VCaP (cell line): Measurements from ENCODE around the gene ATG5.

Source experiments
- H3K27ac ChIP-seq: fragments of 450-650 bp; 2 replicates; pipeline ENCODE4 v1.5.1; 2017
- TF ChIP-seq, protein P1 (sequence below): fragments of 450-650 bp; conservative IDR thresholded peaks from 2 replicates; pipeline ENCODE4 v1.5.1; 2017; ENCODE audit warnings: mild to moderate bottlenecking, moderate library complexity

ATG5 gene

DNA sequence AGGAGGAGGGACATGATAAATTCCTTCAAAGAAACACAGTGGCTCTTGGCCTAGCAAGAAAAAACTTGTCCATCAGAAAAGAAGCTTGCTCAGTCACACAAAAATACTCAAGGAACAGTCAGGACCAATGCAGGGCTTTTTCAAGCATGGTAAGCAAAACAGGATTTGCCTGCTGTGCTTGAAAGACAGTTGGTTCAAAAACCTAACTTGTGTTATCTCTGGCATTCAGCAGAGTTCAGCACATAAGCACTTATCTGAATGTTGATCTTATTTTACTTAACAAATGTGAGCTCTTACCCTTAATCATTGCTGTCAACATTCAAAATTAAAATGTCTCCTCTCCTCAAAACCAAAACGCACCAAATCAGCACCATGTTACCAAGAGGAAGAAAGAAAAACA, 38.3 kb downstream of the ATG5 start:
- H3K27ac ChIP-seq = no peak overlapping the region; the same call in 1 of the 2 replicates
- TF ChIP-seq, protein P1, sequence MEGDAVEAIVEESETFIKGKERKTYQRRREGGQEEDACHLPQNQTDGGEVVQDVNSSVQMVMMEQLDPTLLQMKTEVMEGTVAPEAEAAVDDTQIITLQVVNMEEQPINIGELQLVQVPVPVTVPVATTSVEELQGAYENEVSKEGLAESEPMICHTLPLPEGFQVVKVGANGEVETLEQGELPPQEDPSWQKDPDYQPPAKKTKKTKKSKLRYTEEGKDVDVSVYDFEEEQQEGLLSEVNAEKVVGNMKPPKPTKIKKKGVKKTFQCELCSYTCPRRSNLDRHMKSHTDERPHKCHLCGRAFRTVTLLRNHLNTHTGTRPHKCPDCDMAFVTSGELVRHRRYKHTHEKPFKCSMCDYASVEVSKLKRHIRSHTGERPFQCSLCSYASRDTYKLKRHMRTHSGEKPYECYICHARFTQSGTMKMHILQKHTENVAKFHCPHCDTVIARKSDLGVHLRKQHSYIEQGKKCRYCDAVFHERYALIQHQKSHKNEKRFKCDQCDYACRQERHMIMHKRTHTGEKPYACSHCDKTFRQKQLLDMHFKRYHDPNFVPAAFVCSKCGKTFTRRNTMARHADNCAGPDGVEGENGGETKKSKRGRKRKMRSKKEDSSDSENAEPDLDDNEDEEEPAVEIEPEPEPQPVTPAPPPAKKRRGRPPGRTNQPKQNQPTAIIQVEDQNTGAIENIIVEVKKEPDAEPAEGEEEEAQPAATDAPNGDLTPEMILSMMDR = no peak

DNA sequence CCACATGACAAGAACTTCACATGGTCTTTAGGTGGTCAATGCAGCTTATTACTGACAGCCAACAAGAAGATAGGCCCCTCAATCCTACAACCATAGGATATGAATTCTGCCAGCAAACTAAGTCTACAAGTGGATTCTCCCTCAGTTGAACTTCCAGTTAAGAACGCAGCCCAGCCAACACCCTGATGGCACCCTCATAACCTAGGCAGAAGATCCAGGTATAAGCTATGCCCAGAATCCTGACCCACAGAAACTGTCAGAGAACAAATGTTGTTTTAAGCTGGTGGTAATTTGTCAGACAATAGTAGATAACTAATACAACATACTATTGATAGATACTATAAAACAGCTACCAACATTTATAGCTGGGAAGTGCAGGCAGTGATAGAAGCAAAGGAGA, 38.8 kb downstream of the ATG5 start:
- H3K27ac ChIP-seq = no peak overlapping the region

DNA sequence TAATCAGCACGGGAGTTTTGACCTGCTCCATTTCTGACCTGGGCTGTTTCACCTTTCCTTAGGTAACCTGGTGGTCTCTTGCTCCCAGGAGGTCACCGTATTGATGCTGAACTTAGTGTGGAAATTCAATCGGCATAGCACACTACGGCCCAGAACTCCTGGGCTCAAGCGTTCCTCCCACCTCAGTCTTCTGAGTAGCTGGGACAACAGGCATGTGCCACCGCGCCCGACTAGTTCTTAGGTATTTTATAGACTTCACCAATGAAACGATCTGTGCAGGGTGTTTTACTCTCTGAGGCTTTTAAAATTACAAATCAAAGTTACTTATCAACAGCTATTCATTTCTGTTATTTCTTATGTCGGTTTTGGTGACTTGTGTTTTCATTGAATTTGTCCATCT, 42.1 kb downstream of the ATG5 start:
- TF ChIP-seq, protein P1 = no peak
- no peak overlapping the region for H3K27ac ChIP-seq

More for the DNA sequence above, 38.8 kb downstream of the ATG5 start:
- TF ChIP-seq, protein P1 = no peak

DNA sequence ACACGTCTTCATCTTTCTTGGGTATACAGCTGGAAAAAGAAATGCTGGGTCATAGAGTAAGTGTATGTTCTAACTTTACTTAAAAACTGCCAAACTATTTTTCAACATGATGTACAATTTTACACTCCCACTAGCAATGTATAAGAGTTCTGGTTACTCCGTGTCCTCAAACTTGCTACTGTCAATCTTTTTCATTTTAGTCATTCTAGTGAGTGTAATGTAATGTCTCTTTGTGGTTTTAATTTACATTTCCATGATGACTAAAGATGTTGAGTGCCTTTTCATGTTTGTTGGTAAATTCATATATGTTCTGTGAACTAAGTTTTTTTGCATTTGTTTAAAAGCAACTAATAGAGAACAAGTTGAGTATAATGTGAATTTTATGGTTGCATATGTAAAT, 43.9 kb downstream of the ATG5 start:
- H3K27ac ChIP-seq = no peak overlapping the region
- TF ChIP-seq, protein P1 = no peak

DNA sequence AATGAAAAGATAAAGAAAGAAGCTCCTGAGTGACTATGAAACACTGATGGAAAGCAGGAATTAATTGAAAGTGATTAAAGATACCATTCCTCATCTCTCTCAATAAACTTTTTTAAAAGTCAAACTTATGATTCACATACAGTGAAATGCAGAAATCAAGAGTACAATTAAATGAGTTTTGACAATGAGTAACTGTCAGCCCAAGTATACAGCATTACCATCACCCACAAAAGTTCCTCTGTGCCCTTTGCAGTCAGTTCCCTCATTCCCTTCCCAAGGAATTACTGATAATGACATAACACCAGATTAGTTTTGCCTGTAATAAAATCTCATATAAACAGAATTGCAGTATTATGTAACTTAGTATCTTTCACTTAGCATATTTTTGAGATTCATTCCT, 44.5 kb downstream of the ATG5 start:
- no peak overlapping the region for H3K27ac ChIP-seq
- TF ChIP-seq, protein P1 = no peak

DNA sequence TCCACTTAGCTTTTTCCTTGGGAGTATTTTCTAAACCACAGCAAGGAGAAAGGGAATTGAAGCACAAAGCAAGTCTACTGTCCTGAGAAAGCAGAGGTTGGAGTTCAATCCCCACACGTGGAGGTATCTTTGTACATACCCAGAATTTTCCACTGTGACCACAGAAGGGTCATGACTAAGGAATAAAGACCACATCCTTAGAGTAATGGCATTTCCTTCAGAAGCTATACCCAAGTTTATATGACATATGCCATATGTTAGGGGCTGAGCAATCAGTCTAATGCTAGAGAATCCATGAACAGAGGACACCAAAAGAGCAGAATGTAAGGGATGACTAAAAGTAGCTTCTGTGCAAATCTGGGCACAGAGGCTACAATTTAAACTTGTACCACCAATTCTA, 46.4 kb downstream of the ATG5 start:
- H3K27ac ChIP-seq = no peak overlapping the region
- TF ChIP-seq, protein P1 = no peak

DNA sequence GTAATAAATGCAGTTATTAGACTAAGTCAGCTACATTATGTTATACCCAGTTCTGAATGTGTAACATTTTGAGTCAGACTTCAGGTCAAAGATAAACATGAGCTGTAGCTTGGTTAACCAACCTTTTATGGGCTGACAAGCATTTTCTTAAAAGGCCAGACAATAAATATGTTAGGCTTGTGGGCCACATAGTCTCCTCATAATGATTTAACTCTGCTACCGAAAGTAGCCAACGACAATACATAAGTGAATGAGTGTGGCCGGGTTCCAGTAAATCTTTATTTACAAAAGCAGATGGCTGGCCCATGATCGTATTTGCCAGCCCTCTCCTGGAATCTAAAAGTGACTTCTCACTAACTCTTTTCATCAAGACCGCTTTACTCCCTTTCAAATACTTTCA, 49.9 kb downstream of the ATG5 start:
- TF ChIP-seq, protein P1 = no peak
- no peak overlapping the region for H3K27ac ChIP-seq

DNA sequence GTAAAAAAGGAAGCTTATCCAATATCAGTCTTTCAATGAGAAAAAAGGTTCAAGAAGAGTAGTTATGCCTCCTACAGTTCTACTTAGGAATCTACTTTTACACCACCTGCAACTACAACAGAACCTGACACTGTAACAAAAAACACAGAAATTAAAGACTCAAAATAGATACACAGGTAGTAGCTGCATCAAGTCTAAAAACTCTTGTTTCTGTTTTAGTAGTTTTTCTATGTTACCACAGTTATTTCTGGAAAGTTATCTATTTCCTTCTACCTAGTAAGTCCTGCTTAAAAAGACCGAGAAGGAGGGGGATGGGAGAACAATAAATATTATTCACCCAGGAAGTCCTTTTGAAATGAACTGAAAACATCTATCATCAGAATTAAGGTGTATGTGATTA, 52.5 kb downstream of the ATG5 start:
- H3K27ac ChIP-seq = no peak overlapping the region

More for the DNA sequence above, 52.5 kb downstream of the ATG5 start:
- TF ChIP-seq, protein P1 = no peak
